Choroid plexus epithelial cell (primary cell): ENCODE data around the gene PTPRB.

Experiments used
- DNase-seq: peaks from one replicate; pipeline ENCODE4 v3.0.0-alpha.2; 2010; ENCODE audit warnings: low read depth
- H3K4me3 ChIP-seq: 2 replicates; pipeline ENCODE4 v1.5.1; 2011; ENCODE audit warnings: low read depth, mild to moderate bottlenecking, control low read depth, low read length, moderate library complexity
- CTCF ChIP-seq: conservative IDR thresholded peaks from 2 replicates; pipeline ENCODE4 v1.5.1; 2011; ENCODE audit warnings: low read depth, mild to moderate bottlenecking, control low read depth, inconsistent platforms, low read length, moderate library complexity

PTPRB gene

GRCh38 chr12:70486588-70486987 lies 150.6 kb downstream of the PTPRB start:
- TF ChIP-seq CTCF, result no peak
- no peak overlapping the region for H3K4me3 ChIP-seq
- no peak for DNase-seq

GRCh38 chr12:70485704-70486103 lies 151.5 kb downstream of the PTPRB start:
- no peak for TF ChIP-seq CTCF
- DNase-seq, result no peak

GRCh38 chr12:70484464-70484863 lies 152.8 kb downstream of the PTPRB start:
- TF ChIP-seq CTCF, result no peak
- no peak for DNase-seq

More at GRCh38 chr12:70485704-70486103, 151.5 kb downstream of the PTPRB start:
- no peak overlapping the region for H3K4me3 ChIP-seq

GRCh38 chr12:70482764-70483163 lies 154.5 kb downstream of the PTPRB start:
- DNase-seq, result no peak
- H3K4me3 ChIP-seq, result no peak overlapping the region
- no peak for TF ChIP-seq CTCF

More at GRCh38 chr12:70484464-70484863, 152.8 kb downstream of the PTPRB start:
- no peak overlapping the region for H3K4me3 ChIP-seq

GRCh38 chr12:70469221-70469820 lies 167.9 kb downstream of the PTPRB start:
- TF ChIP-seq CTCF, result no peak
- DNase-seq, result no peak
- H3K4me3 ChIP-seq, result no peak overlapping the region

GRCh38 chr12:70468741-70469140 lies 168.5 kb downstream of the PTPRB start:
- H3K4me3 ChIP-seq, result no peak overlapping the region
- no peak for TF ChIP-seq CTCF
- DNase-seq, result no peak
